Fibroblast of the aortic adventitia (primary cell): ENCODE measurements around the gene UQCC5. TPM values are rescaled to one million over a fixed set of nuclear protein-coding genes. Genes with fewer than 3 reads are reported as not detected.

Experiments
- DNase-seq: peaks from one replicate; pipeline ENCODE4 v3.0.0-alpha.2; 2010; ENCODE audit warnings: low read depth
- H3K4me3 ChIP-seq: 2 replicates; pipeline ENCODE4 v1.5.1; 2011; ENCODE audit warnings: low read depth, mild to moderate bottlenecking, control low read depth, low read length, moderate library complexity
- total RNA-seq: library from RNA; depleted of rRNA; stranded (reverse); fragments of >200 nt; gene quantifications from 2 replicates; pipeline ENCODE4 v1.2.3, GENCODE V29; 2012; ENCODE audit warnings: low replicate concordance
- TF ChIP-seq, protein P1 (sequence below): IDR thresholded peaks from 2 replicates; pipeline ENCODE4 v1.5.1; 2011; ENCODE audit warnings: mild to moderate bottlenecking, low read length, control low read depth, inconsistent platforms; ENCODE audit not compliant: insufficient read depth

The UQCC5 gene
- total RNA-seq, 1 donor = 7.7 TPM

DNA sequence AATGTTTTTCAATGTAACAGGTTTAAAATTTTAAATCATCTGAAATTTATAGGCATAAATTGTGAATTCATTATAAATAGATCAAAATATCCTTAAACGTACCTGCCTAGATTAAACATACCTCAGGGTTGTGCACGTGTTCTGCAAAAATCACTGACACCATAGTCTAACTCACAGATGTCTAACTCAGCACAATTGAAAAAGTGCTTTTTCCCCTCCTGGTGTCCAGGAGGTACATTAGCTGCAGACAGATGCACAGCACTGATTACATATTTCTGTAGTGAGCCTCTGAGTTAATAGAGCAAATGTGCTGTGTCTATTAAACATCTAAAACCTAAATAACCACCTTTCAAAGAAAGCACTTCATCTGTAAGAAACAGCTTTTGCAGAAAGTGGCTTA, 10.7 kb downstream of the UQCC5 start:
- H3K4me3 ChIP-seq = no peak overlapping the region
- TF ChIP-seq, protein P1, sequence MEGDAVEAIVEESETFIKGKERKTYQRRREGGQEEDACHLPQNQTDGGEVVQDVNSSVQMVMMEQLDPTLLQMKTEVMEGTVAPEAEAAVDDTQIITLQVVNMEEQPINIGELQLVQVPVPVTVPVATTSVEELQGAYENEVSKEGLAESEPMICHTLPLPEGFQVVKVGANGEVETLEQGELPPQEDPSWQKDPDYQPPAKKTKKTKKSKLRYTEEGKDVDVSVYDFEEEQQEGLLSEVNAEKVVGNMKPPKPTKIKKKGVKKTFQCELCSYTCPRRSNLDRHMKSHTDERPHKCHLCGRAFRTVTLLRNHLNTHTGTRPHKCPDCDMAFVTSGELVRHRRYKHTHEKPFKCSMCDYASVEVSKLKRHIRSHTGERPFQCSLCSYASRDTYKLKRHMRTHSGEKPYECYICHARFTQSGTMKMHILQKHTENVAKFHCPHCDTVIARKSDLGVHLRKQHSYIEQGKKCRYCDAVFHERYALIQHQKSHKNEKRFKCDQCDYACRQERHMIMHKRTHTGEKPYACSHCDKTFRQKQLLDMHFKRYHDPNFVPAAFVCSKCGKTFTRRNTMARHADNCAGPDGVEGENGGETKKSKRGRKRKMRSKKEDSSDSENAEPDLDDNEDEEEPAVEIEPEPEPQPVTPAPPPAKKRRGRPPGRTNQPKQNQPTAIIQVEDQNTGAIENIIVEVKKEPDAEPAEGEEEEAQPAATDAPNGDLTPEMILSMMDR = no peak
- no peak for DNase-seq

DNA sequence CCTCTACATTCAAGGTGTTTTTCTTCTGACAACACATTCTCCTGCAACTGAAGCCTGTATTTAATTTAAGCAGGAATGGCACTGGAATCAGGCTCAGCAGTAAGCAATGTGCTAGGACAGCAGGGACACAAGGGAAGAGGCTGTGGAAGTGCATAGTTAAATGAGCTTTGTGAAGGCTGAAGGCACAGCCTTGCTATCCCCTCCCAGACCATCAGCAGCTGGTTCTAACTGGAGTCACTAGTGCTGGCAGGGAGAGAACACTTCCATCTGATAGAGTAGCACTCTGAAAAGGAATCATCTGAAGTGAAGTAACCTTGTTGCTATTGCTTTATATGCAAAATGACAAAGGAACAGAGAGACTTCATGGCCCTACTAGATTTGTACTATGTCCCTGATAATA, 14.7 kb downstream of the UQCC5 start:
- TF ChIP-seq, protein P1 = no peak

DNA sequence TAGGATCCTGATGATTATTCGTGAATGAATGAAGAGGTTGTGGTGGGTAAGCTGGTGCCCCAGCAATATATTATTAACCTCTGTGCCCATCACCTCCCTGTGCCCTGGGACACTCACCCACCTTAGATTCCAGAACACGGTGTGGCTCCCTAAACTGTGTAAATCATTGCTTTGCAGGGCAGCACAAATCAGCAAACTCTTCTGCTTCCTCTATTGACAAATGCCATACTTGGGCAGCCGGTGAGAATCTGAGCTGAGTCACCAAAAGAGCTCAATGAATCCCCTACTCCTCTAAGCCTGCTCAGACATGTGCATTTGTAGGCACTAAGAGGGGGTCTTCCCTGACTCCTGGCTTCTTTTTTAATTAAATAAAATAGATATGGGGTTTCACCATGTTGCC, 15.7 kb downstream of the UQCC5 start:
- no peak overlapping the region for H3K4me3 ChIP-seq
- TF ChIP-seq, protein P1 = no peak
- no peak for DNase-seq

More for the DNA sequence above, 14.7 kb downstream of the UQCC5 start:
- H3K4me3 ChIP-seq = no peak overlapping the region
- DNase-seq = no peak

DNA sequence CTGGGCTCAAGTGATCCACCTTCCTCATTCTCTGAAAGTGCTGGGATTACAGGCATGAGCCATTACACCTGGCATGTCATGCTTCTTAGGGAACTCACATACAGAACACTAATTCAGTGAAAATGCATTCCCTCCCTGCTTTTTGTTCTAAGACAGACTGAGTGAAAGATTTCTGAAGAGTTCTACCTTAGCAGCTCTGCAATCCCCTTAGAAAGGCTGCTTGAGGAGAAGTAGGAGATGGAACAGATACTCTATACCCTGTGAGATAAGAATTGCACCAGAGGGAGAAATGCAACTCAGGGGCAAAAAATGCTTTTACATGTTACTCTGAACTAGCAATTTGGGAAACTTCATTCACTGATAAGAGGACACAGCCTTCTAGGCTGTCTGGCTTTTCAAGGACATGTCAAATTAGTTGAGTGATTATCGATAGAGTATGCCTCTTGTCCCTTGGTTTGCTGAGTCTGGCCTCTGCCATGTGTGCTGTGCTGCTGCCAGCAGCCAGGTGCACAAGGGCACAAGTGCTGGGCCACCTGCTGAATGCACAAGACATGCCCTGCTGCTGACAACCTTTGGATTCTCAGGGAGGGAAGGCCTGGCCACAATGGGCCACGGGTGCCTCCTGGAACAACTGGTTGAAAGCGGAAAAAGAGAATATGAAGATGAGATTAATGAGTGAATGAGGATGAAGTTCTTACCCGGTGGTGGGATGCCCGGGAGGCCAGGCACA, 17.8 kb downstream of the UQCC5 start:
- TF ChIP-seq, protein P1 = no peak
- no peak overlapping the region for H3K4me3 ChIP-seq
- DNase-seq = no peak

DNA sequence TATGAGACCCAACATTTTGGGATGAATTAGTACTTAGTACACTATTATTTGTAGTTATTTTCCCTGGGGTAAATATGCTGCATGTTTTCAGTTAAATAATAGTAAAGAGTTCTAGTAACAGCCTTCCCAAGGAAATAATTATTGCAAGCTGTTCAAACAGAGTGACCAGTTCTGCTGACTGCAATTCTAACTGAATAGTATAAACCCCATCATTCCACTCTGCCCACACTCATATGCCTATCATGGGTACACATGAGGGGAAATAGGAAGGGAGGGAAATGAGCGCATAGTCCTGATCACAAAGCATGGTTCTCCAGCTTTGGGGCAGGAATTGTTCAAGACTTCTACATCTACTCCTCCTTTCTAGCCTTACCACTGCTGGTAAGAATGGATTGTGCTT, 18.7 kb downstream of the UQCC5 start:
- no peak overlapping the region for H3K4me3 ChIP-seq
- TF ChIP-seq, protein P1 = no peak
- DNase-seq = no peak

DNA sequence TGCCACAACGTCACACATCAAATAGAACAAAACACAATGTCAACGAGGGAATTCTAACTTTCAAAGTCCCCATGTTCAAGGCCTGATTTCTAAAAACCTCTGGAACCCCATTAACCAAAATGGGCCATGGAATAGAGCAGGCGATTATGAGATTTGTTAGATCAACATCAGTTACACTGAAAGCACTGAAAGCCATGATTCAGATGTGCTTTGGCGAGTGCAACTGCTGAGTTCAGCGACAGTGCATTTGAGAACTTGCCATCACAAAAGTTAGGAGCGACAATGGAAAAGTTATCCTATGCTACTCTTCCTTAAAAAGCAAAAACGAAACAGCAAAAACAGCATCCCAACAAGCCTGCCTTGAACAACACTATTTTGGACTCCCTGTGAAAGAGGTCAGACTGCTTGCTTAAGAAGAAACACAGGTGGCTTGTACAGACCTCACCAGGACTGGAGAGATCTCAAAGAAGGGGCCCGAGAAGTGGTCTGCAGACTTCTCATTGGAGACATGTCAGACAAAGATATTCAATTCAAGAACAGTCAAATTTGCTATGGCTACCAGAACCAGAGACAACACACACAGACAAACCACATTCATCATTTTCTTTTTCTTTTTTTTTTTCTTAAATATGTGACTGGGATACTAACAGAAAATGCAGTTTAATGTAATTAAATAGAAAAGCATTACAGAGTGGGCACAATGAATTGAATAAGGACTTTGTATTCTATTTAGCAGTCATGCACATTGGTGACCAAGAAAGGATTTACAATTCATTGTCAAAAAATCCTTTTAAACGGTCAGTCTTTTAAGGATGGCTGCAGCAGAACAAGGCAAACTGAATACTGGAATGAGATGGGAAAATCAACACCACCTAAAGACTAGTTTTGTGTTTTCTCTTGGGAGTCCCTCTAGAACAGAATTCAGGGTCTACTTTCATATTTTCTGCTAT, 20.9 kb downstream of the UQCC5 start:
- TF ChIP-seq, protein P1 = no peak
- H3K4me3 ChIP-seq = no peak overlapping the region
- DNase-seq = no peak
